Suprapubic skin (tissue), 3 donors: ENCODE data around the gene LRRC37A2.
"Not testable (repeated sequence)": the region's sequence is repeated elsewhere in the genome, so short reads cannot be mapped to it uniquely, and the experiment has no call there.

Source experiments
- EP300 ChIP-seq: sonication (generic); formaldehyde crosslinking; IDR thresholded peaks from one replicate; pipeline ENCODE4 v1.6.1; 2017; ENCODE audit warnings: antibody characterized with exemption
- POLR2A ChIP-seq, 2 donors: fragments of 450-650 bp; IDR thresholded peaks; one replicate each; pipeline ENCODE4 v1.6.1; 2017; ENCODE audit warnings: antibody characterized with exemption in 2 of 2, mild to moderate bottlenecking in 2 of 2, moderate library complexity in 2 of 2
- TF ChIP-seq, protein P1 (sequence below), 2 donors: fragments of 200-600 bp in 1 of 2; fragments of 450-650 bp in 1 of 2; sonication (generic) in 1 of 2; IDR thresholded peaks; one replicate each; pipeline ENCODE4 v1.5.1; 2016 to 2019; ENCODE audit warnings: antibody characterized with exemption in 2 of 2, mild to moderate bottlenecking in 1 of 2, moderate library complexity in 1 of 2

DNA sequence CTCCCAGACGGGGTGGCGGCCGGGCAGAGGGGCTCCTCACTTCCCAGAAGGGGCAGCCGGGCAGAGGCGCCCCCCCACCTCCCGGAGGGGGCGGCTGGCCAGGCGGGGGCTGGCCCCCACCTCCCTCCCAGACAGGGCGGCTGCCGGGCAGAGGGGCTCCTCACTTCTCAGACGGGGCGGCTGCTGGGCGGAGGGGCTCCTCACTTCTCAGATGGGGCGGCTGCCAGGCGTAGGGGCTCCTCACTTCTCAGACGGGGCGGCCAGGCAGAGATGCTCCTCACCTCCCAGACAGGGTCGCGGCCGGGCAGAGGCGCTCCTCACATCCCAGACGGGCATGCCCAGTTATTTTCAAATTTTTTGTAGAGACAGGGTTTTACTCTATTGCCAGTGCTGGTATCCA is 22.4 kb downstream of the LRRC37A2 start:
- TF ChIP-seq POLR2A (IDR thresholded peaks at IDR 0.05); EP300: not testable (repeated sequence)
- TF ChIP-seq, protein P1, sequence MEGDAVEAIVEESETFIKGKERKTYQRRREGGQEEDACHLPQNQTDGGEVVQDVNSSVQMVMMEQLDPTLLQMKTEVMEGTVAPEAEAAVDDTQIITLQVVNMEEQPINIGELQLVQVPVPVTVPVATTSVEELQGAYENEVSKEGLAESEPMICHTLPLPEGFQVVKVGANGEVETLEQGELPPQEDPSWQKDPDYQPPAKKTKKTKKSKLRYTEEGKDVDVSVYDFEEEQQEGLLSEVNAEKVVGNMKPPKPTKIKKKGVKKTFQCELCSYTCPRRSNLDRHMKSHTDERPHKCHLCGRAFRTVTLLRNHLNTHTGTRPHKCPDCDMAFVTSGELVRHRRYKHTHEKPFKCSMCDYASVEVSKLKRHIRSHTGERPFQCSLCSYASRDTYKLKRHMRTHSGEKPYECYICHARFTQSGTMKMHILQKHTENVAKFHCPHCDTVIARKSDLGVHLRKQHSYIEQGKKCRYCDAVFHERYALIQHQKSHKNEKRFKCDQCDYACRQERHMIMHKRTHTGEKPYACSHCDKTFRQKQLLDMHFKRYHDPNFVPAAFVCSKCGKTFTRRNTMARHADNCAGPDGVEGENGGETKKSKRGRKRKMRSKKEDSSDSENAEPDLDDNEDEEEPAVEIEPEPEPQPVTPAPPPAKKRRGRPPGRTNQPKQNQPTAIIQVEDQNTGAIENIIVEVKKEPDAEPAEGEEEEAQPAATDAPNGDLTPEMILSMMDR (IDR thresholded peaks at IDR 0.05): not testable (repeated sequence)
